ENCODE results near the gene RANBP2.
"Not testable (repeated sequence)": the region's sequence is repeated elsewhere in the genome, so short reads cannot be mapped to it uniquely, and the experiment has no call there.

Gene RANBP2

DNA sequence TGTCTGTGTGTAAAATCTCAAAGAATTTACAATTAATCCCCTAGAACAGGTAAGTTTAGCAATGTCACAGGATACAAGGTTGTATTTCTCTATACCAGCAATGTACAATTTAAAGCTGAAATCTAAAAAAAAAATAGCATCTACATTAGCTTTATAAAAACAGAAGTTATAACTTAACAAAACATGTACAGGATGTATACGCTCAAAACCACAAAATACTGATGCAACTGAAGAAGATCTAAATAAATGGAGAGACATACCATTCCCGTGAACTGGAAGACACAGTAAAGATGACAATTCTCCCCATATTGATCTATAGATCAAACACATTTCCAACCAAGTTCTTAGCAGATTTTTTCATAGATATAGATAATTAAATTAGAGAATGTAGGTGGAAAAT lies 17.5 kb upstream of the RANBP2 start:
- no peak overlapping the region for H3K27ac ChIP-seq
- no peak for TF ChIP-seq ZFX (IDR thresholded peaks at IDR 0.05; ENCODE audit: borderline replicate concordance)
- TF ChIP-seq, protein P1, sequence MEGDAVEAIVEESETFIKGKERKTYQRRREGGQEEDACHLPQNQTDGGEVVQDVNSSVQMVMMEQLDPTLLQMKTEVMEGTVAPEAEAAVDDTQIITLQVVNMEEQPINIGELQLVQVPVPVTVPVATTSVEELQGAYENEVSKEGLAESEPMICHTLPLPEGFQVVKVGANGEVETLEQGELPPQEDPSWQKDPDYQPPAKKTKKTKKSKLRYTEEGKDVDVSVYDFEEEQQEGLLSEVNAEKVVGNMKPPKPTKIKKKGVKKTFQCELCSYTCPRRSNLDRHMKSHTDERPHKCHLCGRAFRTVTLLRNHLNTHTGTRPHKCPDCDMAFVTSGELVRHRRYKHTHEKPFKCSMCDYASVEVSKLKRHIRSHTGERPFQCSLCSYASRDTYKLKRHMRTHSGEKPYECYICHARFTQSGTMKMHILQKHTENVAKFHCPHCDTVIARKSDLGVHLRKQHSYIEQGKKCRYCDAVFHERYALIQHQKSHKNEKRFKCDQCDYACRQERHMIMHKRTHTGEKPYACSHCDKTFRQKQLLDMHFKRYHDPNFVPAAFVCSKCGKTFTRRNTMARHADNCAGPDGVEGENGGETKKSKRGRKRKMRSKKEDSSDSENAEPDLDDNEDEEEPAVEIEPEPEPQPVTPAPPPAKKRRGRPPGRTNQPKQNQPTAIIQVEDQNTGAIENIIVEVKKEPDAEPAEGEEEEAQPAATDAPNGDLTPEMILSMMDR (IDR thresholded peaks at IDR 0.05), result no peak

DNA sequence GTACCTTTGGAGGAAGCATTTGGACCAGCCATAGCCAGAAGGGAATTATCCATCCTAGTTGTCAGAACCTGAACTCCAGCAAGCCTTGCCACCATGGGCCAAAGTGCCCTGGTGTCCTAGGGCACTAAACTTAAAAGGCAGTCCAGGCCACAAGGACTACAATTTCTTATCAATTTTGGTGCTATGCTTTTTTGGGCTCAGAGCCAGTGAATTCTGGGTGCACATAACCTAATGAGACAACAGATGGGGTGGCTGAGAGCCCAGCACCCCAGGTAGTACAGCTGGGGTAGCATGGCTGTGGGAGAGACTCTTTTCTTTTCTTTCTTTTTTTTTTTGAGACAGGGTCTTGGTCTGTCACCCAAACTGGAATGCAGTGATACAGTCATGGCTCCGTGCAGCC lies 14.4 kb upstream of the RANBP2 start:
- no peak for TF ChIP-seq ZFX (IDR thresholded peaks at IDR 0.05; ENCODE audit: borderline replicate concordance)
- TF ChIP-seq, protein P1 (IDR thresholded peaks at IDR 0.05), result no peak
- H3K27ac ChIP-seq, result no peak overlapping the region

DNA sequence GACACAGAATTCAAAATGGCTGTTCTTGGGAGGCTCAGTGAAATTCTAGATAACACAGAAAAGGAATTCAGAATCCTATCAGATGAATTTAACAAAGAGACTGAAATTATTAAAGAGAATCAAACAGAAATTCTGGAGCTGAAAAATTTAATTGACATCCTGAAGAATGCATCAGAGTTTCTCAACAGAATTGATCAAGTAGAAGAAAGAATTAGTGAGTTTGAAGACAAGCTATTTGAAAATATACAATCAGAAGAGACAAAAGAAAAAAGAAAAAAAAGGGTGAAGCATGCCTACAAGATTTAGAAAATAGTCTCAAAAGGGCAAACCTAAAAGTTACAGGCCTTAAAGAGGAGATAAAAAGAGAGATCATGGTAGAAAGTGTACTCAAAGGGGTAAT lies 12.0 kb upstream of the RANBP2 start:
- H3K27ac ChIP-seq, result no peak overlapping the region
- TF ChIP-seq ZFX (IDR thresholded peaks at IDR 0.05; ENCODE audit: borderline replicate concordance), result no peak
- TF ChIP-seq, protein P1 (IDR thresholded peaks at IDR 0.05), result no peak

DNA sequence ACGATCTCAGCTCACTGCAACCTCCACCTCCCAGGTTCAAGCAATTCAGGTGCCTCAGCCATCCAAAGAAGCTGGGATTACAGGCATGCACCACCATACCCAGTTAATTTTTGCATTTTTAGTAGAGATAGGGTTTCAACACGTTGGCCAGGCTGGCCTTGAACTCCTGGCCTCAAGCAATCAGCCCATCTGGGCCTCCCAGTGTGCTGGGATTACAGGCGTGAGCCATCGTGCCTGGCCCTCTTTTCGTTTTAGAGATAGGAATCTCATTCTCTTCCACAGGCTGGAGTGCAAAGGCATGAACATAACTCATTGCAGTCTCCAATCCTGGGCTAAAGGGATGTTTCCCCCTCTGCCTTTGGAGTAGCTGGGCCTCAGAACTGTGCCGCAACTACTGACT lies 2.3 kb upstream of the RANBP2 start:
- not testable (repeated sequence) for H3K27ac ChIP-seq

DNA sequence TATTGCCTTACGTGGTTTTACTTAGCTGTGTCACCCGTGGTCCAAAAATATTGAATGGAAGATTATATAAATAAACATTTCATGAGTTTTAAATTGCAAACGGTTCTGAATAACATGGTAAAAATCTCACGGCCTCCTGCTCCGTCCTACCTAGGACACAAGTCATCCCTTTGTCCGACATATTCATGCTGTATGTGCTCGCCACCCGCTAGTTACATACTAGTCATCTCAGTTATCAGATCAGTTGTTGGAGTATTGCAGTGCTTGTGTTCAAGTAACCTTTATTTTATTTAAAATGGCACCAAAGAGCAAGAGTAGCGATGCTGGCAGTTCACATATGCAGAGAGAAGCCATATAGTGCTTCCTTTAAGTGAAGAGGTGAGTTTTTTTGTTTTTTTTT lies 6.8 kb downstream of the RANBP2 start:
- not testable (repeated sequence) for H3K27ac ChIP-seq

DNA sequence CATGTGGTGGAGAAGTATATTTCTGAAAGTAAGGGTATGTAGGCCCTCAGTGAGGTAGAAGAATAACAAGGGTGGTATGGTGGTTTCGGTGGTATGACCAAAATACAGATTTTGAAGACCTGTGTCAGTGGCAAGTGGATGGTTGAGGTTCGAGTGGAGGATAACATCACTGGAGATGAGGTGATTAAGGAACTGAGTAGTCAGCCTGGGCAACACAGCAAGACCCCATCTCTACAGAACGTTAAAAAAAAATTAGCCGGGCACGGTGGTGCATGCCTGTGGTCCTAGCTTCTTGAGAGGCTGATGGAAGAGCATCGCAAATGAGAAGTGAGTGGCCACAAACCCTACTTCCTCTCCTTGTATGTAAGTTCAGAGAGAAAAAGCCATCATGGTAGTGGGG lies 15.4 kb downstream of the RANBP2 start:
- H3K27ac ChIP-seq, result not testable (repeated sequence)

DNA sequence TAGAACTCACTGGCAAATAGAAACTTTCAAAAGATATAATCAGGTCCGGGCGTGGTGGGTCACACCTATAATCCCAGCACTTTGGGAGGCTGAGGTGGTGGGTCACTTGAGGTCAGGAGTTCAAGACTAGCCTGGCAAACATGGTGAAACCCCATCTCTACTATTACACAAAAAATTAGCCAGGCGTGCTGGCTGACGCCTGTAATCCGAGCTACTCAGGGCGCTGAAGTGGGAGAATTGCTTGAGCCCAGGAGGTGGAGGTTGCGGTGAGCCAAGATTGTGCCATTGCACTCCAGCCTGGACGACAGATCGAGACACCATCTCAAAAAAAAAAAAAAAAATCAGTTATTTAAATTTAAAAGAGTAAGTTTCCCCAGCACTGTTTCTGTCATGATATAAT lies 38.7 kb downstream of the RANBP2 start:
- not testable (repeated sequence) for H3K27ac ChIP-seq

DNA sequence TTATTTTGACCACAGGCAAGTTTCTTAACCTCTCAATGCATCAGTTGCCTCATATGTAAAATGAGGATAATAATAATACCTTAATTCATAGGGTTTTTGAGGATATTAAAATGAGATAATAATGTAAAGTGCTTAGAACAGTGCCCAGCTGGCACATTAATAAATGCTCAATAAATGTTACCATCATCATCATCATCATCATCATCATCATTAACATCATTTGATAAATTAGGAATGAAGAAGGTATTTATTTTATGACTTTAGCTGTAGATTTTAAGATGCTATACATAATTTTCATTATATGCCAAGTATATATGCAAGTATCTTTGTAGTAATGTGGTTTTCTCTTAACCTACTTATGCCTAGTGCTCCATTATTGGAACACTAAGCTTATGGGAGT lies 43.3 kb downstream of the RANBP2 start:
- not testable (repeated sequence) for H3K27ac ChIP-seq

DNA sequence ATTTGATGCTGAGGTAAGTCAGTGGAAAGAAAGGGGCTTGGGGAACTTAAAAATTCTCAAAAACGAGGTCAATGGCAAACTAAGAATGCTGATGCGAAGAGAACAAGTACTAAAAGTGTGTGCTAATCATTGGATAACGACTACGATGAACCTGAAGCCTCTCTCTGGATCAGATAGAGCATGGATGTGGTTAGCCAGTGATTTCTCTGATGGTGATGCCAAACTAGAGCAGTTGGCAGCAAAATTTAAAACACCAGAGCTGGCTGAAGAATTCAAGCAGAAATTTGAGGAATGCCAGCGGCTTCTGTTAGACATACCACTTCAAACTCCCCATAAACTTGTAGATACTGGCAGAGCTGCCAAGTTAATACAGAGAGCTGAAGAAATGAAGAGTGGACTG lies 47.4 kb downstream of the RANBP2 start:
- H3K27ac ChIP-seq, result not testable (repeated sequence)

DNA sequence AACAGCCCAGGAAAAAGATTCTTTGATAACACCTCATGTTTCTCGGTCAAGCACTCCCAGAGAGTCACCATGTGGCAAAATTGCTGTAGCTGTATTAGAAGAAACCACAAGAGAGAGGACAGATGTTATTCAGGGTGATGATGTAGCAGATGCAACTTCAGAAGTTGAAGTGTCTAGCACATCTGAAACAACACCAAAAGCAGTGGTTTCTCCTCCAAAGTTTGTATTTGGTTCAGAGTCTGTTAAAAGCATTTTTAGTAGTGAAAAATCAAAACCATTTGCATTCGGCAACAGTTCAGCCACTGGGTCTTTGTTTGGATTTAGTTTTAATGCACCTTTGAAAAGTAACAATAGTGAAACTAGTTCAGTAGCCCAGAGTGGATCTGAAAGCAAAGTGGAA lies 48.6 kb downstream of the RANBP2 start:
- H3K27ac ChIP-seq, result not testable (repeated sequence)

DNA sequence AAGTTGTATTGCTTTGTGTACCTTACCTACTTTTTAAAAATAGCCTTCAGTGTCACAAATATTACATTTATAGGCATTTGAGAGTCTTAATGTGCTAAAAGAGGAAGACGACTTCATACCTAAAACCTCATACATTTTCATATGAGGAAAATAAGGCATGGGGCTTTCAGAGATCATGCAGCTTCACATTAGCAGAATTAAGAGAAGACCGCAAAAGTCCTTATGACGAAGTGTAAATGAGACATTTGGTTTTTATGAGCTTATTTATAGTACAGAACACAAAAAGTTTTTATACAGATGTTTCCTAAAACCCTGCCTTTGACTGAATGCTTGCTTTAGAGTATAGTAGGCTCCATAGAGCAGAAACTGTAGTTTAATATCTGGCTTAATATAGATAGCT lies 57.2 kb downstream of the RANBP2 start:
- TF ChIP-seq ZFX (IDR thresholded peaks at IDR 0.05; ENCODE audit: borderline replicate concordance), result no peak
- TF ChIP-seq, protein P1 (IDR thresholded peaks at IDR 0.05), result no peak
- no peak overlapping the region for H3K27ac ChIP-seq

DNA sequence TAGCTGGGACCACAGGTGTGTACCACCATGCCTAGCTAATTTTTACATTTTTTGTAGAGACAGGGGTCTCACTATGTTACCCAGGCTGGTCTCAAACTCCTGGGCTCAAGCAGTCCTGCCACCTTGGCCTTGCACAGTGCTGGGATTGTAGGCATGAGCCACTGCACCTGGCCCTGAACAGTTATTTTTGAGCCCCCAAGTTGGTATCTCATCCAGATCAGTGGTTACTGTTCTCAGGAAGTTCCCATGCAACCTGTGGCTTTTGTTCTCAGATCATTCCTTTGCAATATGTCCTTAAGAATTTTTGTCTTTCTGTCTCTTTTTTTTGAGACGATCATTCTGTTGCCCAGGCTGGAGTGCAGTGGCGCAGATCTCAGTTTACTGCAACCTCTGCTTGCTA lies 59.6 kb downstream of the RANBP2 start:
- no peak overlapping the region for H3K27ac ChIP-seq
- TF ChIP-seq, protein P1 (IDR thresholded peaks at IDR 0.05), result no peak
- no peak for TF ChIP-seq ZFX (IDR thresholded peaks at IDR 0.05; ENCODE audit: borderline replicate concordance)
